Sigmoid colon (tissue), 7 donors: ENCODE data around the gene POLR2F. TPM values are rescaled to one million over a fixed set of nuclear protein-coding genes. Genes with fewer than 3 reads are reported as not detected.

Experiments used
- DNase-seq: peaks from one replicate; pipeline ENCODE4 v3.0.0-alpha.2; 2019
- H3K27ac ChIP-seq, 4 donors: fragments of 200-600 bp; sonication (generic); one replicate each; pipeline ENCODE4 v1.5.1; 2016 to 2019; ENCODE audit warnings: mild to moderate bottlenecking in 1 of 4
- H3K27me3 ChIP-seq, 3 donors: fragments of 200-600 bp; sonication (generic); one replicate each; pipeline ENCODE4 v1.5.1; 2019; ENCODE audit warnings: mild to moderate bottlenecking in 1 of 3
- H3K36me3 ChIP-seq, 4 donors: fragments of 200-600 bp; sonication (generic); one replicate each; pipeline ENCODE4 v1.5.1; 2016 to 2019
- H3K4me1 ChIP-seq, 4 donors: fragments of 200-600 bp; sonication (generic); one replicate each; pipeline ENCODE4 v1.5.1; 2017 to 2019
- H3K4me3 ChIP-seq, 4 donors: fragments of 200-600 bp; sonication (generic); one replicate each; pipeline ENCODE4 v1.5.1; 2017 to 2019; ENCODE audit warnings: mild to moderate bottlenecking in 2 of 4, moderate library complexity in 1 of 4
- H3K9me3 ChIP-seq, 4 donors: fragments of 200-600 bp in 3 of 4; sonication (generic) in 3 of 4; one replicate each; pipeline versions ENCODE4 v1.5.1 to v1.6.1; 2013 to 2019
- EP300 ChIP-seq, 4 donors: sonication (generic); formaldehyde crosslinking; IDR thresholded peaks; one replicate each; pipeline ENCODE4 v1.6.1; 2017; ENCODE audit warnings: antibody characterized with exemption in 4 of 4
- POLR2A ChIP-seq, 2 donors: fragments of 450-650 bp; IDR thresholded peaks; one replicate each; pipeline ENCODE4 v1.6.1; 2016; ENCODE audit warnings: antibody characterized with exemption in 2 of 2, mild to moderate bottlenecking in 2 of 2, moderate library complexity in 2 of 2
- POLR2AphosphoS5 ChIP-seq, 4 donors: sonication (generic); formaldehyde crosslinking; IDR thresholded peaks; one replicate each; pipeline ENCODE4 v1.6.1; 2017; ENCODE audit warnings: antibody characterized with exemption in 4 of 4
- WGBS, 2 donors: extraction: QIAGEN DNeasy Blood & Tissue Kit; methylation state at CpG; one replicate each; pipeline ENCODE4 v1.1.7; 2013; 5-methylcytosine and 5-hydroxymethylcytosine counted together
- intact Hi-C: fragments of 100-400 bp; cut with DNase I; formaldehyde crosslinking; loops from one replicate; pipeline ENCODE4 v1.15.1; 2023
- polyA plus RNA-seq, 3 donors: library from polyadenylated mRNA; stranded (reverse); fragments of 200-250 nt; gene quantifications; one replicate each; pipeline ENCODE4 v1.2.3, GENCODE V29; 2013
- total RNA-seq, 4 donors: library from RNA; depleted of rRNA; stranded (reverse); fragments of >200 nt; gene quantifications; one replicate each; pipeline ENCODE4 v1.1.0, GENCODE V29; 2016
- TF ChIP-seq, protein P1 (sequence below), 4 experiments: fragments of 450-650 bp in 3 of 4; fragments of 200-600 bp in 1 of 4; IDR thresholded peaks; one replicate each; pipeline ENCODE4 v1.5.1; 2016 to 2019; ENCODE audit warnings: antibody characterized with exemption in 4 of 4, mild to moderate bottlenecking in 3 of 4, moderate library complexity in 2 of 4
- donor health status: healthy with polysubstance abuse.
- donor health status: Bipolar disorder and iron deficiency.
- donor health status: healthy.

The POLR2F gene
- total and polyA plus RNA-seq, 7 donors: 47.9 to 149 (median 96.9) TPM

- Histone ChIP-seq H3K9me3 (no peaks in the 10 kb centered on the region), H3K27me3 (no peaks in the 10 kb centered on the region), H3K27ac (no peak overlapping the region), H3K36me3 (no peaks in the 10 kb centered on the region), H3K4me3 (no peak overlapping the region), H3K4me1 (peaks cover 0 to 6% (median 2%) of the 10 kb centered on the region in 4 donors)
- WGBS, 2 donors: 79% methylated on average over 4 of the region's 4 CpGs
- DNase-seq: no peak
- intact Hi-C loops: no loop called here
- TF ChIP-seq, protein P1, sequence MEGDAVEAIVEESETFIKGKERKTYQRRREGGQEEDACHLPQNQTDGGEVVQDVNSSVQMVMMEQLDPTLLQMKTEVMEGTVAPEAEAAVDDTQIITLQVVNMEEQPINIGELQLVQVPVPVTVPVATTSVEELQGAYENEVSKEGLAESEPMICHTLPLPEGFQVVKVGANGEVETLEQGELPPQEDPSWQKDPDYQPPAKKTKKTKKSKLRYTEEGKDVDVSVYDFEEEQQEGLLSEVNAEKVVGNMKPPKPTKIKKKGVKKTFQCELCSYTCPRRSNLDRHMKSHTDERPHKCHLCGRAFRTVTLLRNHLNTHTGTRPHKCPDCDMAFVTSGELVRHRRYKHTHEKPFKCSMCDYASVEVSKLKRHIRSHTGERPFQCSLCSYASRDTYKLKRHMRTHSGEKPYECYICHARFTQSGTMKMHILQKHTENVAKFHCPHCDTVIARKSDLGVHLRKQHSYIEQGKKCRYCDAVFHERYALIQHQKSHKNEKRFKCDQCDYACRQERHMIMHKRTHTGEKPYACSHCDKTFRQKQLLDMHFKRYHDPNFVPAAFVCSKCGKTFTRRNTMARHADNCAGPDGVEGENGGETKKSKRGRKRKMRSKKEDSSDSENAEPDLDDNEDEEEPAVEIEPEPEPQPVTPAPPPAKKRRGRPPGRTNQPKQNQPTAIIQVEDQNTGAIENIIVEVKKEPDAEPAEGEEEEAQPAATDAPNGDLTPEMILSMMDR (IDR thresholded peaks at IDR 0.05): no peak
- TF ChIP-seq POLR2A (IDR thresholded peaks at IDR 0.05): no peak
- TF ChIP-seq EP300 (IDR thresholded peaks at IDR 0.05): no peak
- TF ChIP-seq POLR2AphosphoS5 (IDR thresholded peaks at IDR 0.05): no peak
Observed at GRCh38 chr22:37995460-37995859, 42.0 kb downstream of the POLR2F start.

DNA sequence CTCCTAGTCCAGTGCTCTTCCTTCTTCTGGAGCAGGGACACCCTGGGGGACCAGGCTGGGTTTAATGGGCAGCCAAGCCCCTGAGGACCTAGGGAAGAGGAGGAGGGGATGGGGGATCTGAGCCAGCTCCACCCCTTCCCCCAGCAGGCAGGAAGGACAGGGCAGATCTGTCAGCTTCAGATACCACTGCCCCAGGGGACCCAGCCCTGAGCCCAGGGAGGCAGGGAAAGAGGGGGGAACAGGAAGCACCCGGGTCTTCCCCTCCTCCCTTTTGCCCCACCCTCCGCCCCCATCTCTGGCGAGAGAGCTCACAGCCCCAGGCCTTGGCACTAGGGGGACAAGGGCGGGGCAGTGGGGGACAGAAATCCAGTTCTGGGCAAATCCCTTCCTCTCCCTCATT, 42.6 kb downstream of the POLR2F start:
- 54 to 57% methylated on average over 4 of the region's 4 CpGs for WGBS, 2 donors
- H3K9me3 ChIP-seq: no peaks in the 10 kb centered on the region
- TF ChIP-seq POLR2AphosphoS5 (IDR thresholded peaks at IDR 0.05) (no peak), EP300 (IDR thresholded peaks at IDR 0.05) (no peak), POLR2A (IDR thresholded peaks at IDR 0.05) (no peak)
- TF ChIP-seq, protein P1 (IDR thresholded peaks at IDR 0.05): no peak
- peaks cover 0 to 6% (median 2%) of the 10 kb centered on the region in 4 donors for H3K4me1 ChIP-seq
- H3K27ac ChIP-seq: peak overlapping the region in 2 of 4 donors; percentile 47 to 62
- no peaks in the 10 kb centered on the region for H3K36me3 ChIP-seq
- H3K27me3 ChIP-seq: no peaks in the 10 kb centered on the region
- intact Hi-C loops: no loop called here
- DNase-seq: no peak
- no peak overlapping the region for H3K4me3 ChIP-seq

DNA sequence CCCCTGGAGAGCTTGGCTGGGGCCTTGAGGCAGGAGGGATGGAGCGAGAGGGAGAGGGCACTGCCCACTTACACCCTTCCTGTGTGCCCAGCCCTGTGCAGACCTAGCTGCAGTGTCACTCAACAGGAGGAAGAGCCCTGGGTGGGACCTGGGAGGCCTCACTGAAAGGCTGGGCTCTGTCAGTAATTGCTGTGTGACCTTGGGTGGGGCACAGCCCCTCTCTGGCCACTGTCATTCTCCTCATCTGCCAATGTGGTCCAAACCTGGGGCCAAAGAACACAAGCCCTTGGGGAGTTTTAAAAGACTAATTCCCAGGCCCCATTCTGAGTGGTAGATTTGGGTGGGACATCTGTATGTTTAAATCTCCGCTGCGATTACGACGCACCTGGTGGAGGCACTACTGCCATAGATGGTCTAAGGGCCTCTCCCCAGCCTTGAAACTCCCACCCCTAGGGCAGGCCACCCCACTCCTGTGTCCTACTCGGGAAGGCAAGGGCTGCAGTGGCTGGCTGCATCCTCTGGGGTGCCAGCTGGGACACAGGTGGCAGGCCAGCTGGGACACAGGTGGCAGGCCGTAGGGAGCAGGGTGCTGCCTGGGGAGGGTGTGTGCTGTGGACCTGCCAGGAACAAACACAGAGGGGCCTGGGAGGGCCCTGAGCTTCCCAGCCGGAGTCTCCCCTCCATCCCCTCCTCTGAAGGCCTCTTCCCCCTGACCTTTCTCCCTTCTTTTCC, 43.2 kb downstream of the POLR2F start:
- peaks cover 0 to 6% (median 2%) of the 10 kb centered on the region in 4 donors for H3K4me1 ChIP-seq
- WGBS, 2 donors: 63 to 78% methylated on average over 8 of the region's 8 CpGs
- peak overlapping the region; percentile 8 to 62 (median 32) for H3K27ac ChIP-seq
- H3K36me3 ChIP-seq: no peaks in the 10 kb centered on the region
- intact Hi-C loops: no loop called here
- H3K27me3 ChIP-seq: no peaks in the 10 kb centered on the region
- H3K4me3 ChIP-seq: no peak overlapping the region
- TF ChIP-seq, protein P1 (IDR thresholded peaks at IDR 0.05): no peak
- TF ChIP-seq POLR2A (IDR thresholded peaks at IDR 0.05): no peak
- no peak for TF ChIP-seq POLR2AphosphoS5 (IDR thresholded peaks at IDR 0.05)
- TF ChIP-seq EP300 (IDR thresholded peaks at IDR 0.05): no peak
- no peaks in the 10 kb centered on the region for H3K9me3 ChIP-seq
- DNase-seq: no peak

GRCh38 chr22:37998543-37998942, 45.0 kb downstream of the POLR2F start:
- Histone ChIP-seq H3K27ac (peak overlapping the region; percentile 43 to 66 (median 56)), H3K4me3 (no peak overlapping the region), H3K36me3 (no peaks in the 10 kb centered on the region), H3K27me3 (no peaks in the 10 kb centered on the region), H3K4me1 (peaks cover 0 to 6% (median 2%) of the 10 kb centered on the region in 4 donors), H3K9me3 (no peaks in the 10 kb centered on the region)
- no peak for DNase-seq
- WGBS, 2 donors: 73 to 81% methylated on average over 7 of the region's 7 CpGs
- TF ChIP-seq POLR2A (IDR thresholded peaks at IDR 0.05) (no peak), POLR2AphosphoS5 (IDR thresholded peaks at IDR 0.05) (peak in 1 of 4 donors; percentile 22)
- intact Hi-C loops: no loop called here

DNA sequence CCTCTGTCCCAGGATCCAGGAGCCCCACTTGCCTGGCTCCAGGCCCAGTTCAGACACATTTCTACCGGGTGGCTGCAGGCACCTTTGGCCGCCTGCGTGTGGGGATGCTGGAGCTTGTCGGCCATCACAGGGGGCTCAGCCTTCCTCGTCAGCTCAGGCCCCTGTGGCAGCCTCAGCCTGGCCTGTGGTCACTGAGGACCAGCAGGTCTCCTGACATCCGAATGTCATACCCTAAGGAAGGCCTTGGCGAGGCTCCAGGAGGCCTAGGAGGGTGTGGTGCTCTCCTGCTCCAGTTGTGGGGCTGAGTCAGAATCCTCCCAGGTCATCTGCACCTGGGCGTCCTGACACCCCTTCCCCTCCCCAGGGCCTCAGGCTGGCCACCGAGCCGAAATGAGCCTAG, 45.7 kb downstream of the POLR2F start:
- Histone ChIP-seq H3K4me3 (no peak overlapping the region), H3K4me1 (peaks cover 0 to 6% (median 2%) of the 10 kb centered on the region in 4 donors), H3K9me3 (no peaks in the 10 kb centered on the region), H3K27me3 (no peaks in the 10 kb centered on the region), H3K27ac (peak overlapping the region; percentile 20 to 66 (median 56)), H3K36me3 (no peaks in the 10 kb centered on the region)
- intact Hi-C loops: no loop called here
- TF ChIP-seq POLR2AphosphoS5 (IDR thresholded peaks at IDR 0.05): no peak
- TF ChIP-seq POLR2A (IDR thresholded peaks at IDR 0.05): no peak
- DNase-seq: no peak
- WGBS, 2 donors: 49 to 80% methylated on average over 10 of the region's 10 CpGs
